Measurements from ENCODE around the gene SUFU. TPM values are rescaled to one million over a fixed set of nuclear protein-coding genes. Genes with fewer than 3 reads are reported as not detected.

Gene SUFU
- total RNA-seq, 3 donors from 2014 or later (not counting 1 experiment from before 2014, with no cell fraction given), result 8.2 to 13.0 (median 11.5) TPM

DNA sequence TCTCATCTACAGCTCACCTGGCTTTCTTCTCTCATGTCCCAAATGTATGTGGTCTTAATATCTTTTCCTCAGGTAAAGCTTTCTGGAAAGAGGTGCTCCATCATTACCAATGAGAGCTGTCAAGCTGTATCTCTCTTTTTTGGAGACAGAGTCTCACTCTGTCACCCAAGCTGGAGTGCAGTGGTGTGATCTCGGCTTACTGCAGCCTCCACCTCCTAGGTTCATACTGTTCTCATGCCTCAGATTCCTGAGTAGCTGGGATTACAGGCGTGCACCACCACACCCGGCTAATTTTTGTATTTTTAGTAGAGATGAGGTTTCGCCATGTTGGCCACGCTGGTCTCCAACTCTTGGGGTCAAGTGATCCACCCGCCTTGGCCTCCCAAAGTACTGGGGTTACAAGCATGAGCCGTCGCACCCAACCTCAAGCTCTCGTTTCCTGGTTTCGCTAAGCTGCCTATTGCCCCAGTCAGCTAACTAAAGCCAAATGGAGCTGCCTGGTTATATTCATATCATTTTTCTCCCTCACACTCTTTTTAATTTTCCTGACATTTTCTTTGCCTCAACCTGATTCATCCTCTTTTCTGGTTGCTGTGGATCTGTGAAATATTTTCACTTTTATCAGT lies 60.5 kb downstream of the SUFU start:
- Histone ChIP-seq H3K4me3 (ENCODE audit: low read length) (no peak overlapping the region), H3K9me3 (ENCODE audit: control insufficient read depth, insufficient read depth, low read length) (no peaks in the 10 kb centered on the region), H3K27me3 (ENCODE audit: control insufficient read depth, insufficient read depth, low read length) (no peaks in the 10 kb centered on the region), H3K4me1 (ENCODE audit: control insufficient read depth, insufficient read depth, low read length) (no peaks in the 10 kb centered on the region), H3K36me3 (ENCODE audit: control insufficient read depth, insufficient read depth, low read length) (no peaks in the 10 kb centered on the region), H3K27ac (ENCODE audit: low read length) (no peak overlapping the region)
- H3K27ac Mint-ChIP-seq, result peak overlapping the region in 1 of 2 donors; percentile 17
- intact Hi-C loops (cut with micrococcal nuclease), result no loop called here
- DNase-seq (no peak), ATAC-seq (no peak)
- no peak overlapping the region for H3K4me3 Mint-ChIP-seq
- TF ChIP-seq, protein P1, sequence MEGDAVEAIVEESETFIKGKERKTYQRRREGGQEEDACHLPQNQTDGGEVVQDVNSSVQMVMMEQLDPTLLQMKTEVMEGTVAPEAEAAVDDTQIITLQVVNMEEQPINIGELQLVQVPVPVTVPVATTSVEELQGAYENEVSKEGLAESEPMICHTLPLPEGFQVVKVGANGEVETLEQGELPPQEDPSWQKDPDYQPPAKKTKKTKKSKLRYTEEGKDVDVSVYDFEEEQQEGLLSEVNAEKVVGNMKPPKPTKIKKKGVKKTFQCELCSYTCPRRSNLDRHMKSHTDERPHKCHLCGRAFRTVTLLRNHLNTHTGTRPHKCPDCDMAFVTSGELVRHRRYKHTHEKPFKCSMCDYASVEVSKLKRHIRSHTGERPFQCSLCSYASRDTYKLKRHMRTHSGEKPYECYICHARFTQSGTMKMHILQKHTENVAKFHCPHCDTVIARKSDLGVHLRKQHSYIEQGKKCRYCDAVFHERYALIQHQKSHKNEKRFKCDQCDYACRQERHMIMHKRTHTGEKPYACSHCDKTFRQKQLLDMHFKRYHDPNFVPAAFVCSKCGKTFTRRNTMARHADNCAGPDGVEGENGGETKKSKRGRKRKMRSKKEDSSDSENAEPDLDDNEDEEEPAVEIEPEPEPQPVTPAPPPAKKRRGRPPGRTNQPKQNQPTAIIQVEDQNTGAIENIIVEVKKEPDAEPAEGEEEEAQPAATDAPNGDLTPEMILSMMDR (IDR thresholded peaks at IDR 0.05), result no peak
- no peaks in the 10 kb centered on the region for H3K4me1 Mint-ChIP-seq
- no peaks in the 10 kb centered on the region for H3K36me3 Mint-ChIP-seq
- 81% methylated on average over 9 of the region's 10 CpGs for WGBS (ENCODE audit: insufficient coverage)
- H3K27me3 Mint-ChIP-seq (ENCODE audit: low read depth in 2 of 2), result no peaks in the 10 kb centered on the region
- H3K9me3 Mint-ChIP-seq, result no peaks in the 10 kb centered on the region

DNA sequence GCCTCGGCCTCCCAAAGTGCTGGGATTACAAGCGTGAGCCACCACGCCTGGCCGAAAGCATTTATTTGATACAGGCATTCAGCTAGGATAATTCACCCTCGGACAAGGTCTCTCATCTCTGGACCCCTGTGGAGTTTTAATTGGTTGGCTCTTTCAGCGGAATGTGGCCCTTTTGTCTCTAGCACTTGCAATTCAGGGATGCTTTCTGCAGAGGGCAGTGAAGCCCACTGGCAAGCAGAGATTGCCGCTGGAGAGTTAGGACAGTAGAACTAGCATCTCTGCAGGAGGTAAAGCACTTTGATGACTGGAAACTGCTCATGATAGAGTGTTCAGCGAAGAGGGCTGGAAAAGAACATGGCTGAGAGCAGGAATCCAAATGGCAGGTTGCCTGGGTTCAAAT lies 62.0 kb downstream of the SUFU start:
- Mint-ChIP-seq H3K9me3 (no peaks in the 10 kb centered on the region), H3K27me3 (ENCODE audit: low read depth in 2 of 2) (no peaks in the 10 kb centered on the region), H3K4me1 (no peaks in the 10 kb centered on the region), H3K27ac (no peak overlapping the region), H3K4me3 (no peak overlapping the region), H3K36me3 (no peaks in the 10 kb centered on the region)
- no peaks in the 10 kb centered on the region for H3K4me1 ChIP-seq (ENCODE audit: control insufficient read depth, insufficient read depth, low read length)
- intact Hi-C loops (cut with micrococcal nuclease), result no loop called here
- TF ChIP-seq, protein P1 (IDR thresholded peaks at IDR 0.05), result no peak
- WGBS (ENCODE audit: insufficient coverage), result 98% methylated on average over 8 of the region's 8 CpGs
- H3K27me3 ChIP-seq (ENCODE audit: control insufficient read depth, insufficient read depth, low read length), result no peaks in the 10 kb centered on the region
- DNase-seq (no peak), ATAC-seq (no peak)
- H3K27ac ChIP-seq (ENCODE audit: low read length), result no peak overlapping the region
- H3K36me3 ChIP-seq (ENCODE audit: control insufficient read depth, insufficient read depth, low read length), result no peaks in the 10 kb centered on the region
- H3K9me3 ChIP-seq (ENCODE audit: control insufficient read depth, insufficient read depth, low read length), result no peaks in the 10 kb centered on the region
- no peak overlapping the region for H3K4me3 ChIP-seq (ENCODE audit: low read length)

DNA sequence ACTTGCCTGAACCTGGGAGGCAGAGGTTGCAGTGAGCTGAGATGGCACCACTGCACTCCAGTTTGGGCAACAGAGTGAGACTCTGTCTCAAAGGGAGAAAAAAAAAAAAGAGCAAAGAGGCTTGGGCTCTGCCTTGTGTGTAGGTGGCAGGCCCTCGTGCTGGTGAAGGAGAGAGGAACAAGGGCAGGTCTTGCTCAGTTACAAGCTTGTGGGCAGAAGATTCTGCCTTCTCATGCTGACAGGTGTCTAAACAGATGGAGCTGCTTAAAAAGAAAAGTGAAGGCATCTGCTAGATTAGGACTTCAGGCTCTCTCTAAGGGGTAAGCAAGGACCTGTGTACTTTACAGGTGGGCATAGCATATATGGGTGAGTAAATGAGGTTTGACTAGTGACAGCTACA lies 75.0 kb downstream of the SUFU start:
- no peak overlapping the region for H3K27ac ChIP-seq (ENCODE audit: low read length)
- H3K27me3 ChIP-seq (ENCODE audit: control insufficient read depth, insufficient read depth, low read length), result no peaks in the 10 kb centered on the region
- H3K4me1 ChIP-seq (ENCODE audit: control insufficient read depth, insufficient read depth, low read length), result peaks cover 4% of the 10 kb centered on the region
- Mint-ChIP-seq H3K36me3 (no peaks in the 10 kb centered on the region), H3K27ac (no peak overlapping the region), H3K4me1 (peaks cover 0 to 4% of the 10 kb centered on the region in 2 donors), H3K27me3 (ENCODE audit: low read depth in 2 of 2) (no peaks in the 10 kb centered on the region), H3K9me3 (no peaks in the 10 kb centered on the region), H3K4me3 (no peak overlapping the region)
- TF ChIP-seq, protein P1 (IDR thresholded peaks at IDR 0.05), result no peak
- H3K36me3 ChIP-seq (ENCODE audit: control insufficient read depth, insufficient read depth, low read length), result no peaks in the 10 kb centered on the region
- intact Hi-C loops (cut with micrococcal nuclease), result no loop called here
- H3K4me3 ChIP-seq (ENCODE audit: low read length), result no peak overlapping the region
- DNase-seq (no peak), ATAC-seq (no peak)
- no peaks in the 10 kb centered on the region for H3K9me3 ChIP-seq (ENCODE audit: control insufficient read depth, insufficient read depth, low read length)
- 10% methylated on average over 1 of the region's 1 CpG for WGBS (ENCODE audit: insufficient coverage)

DNA sequence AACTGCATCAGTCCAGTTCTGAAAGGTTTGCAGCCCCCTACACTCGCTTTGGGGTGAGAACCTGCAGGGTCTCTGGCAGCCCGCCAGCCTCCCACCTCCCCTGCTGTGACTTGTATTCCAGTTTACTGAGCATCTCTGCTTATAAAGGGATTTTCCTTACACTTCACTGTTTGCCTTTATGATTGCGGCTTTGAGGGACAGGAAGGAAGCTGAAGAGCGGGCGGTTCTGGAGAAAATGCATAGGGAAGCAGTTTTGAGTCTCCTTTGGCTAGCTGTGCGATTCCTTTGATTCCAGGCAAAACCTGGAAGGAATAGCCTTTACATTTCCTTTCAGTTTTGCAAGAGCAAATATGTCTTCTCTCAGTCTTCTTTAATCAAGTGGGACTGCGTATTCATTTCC lies 75.6 kb downstream of the SUFU start:
- no peaks in the 10 kb centered on the region for H3K9me3 Mint-ChIP-seq
- ATAC-seq (no peak), DNase-seq (no peak)
- Histone ChIP-seq H3K4me3 (ENCODE audit: low read length) (no peak overlapping the region), H3K27ac (ENCODE audit: low read length) (no peak overlapping the region), H3K27me3 (ENCODE audit: control insufficient read depth, insufficient read depth, low read length) (no peaks in the 10 kb centered on the region), H3K36me3 (ENCODE audit: control insufficient read depth, insufficient read depth, low read length) (no peaks in the 10 kb centered on the region), H3K4me1 (ENCODE audit: control insufficient read depth, insufficient read depth, low read length) (peaks cover 4% of the 10 kb centered on the region), H3K9me3 (ENCODE audit: control insufficient read depth, insufficient read depth, low read length) (no peaks in the 10 kb centered on the region)
- no peaks in the 10 kb centered on the region for H3K27me3 Mint-ChIP-seq (ENCODE audit: low read depth in 2 of 2)
- intact Hi-C loops (cut with micrococcal nuclease), result no loop called here
- H3K27ac Mint-ChIP-seq, result no peak overlapping the region
- H3K36me3 Mint-ChIP-seq, result no peaks in the 10 kb centered on the region
- peaks cover 0 to 4% of the 10 kb centered on the region in 2 donors for H3K4me1 Mint-ChIP-seq
- no peak overlapping the region for H3K4me3 Mint-ChIP-seq
- 44% methylated on average over 7 of the region's 7 CpGs for WGBS (ENCODE audit: insufficient coverage)
- TF ChIP-seq, protein P1 (IDR thresholded peaks at IDR 0.05), result no peak
